Progenitor cell of endocrine pancreas (in vitro differentiated cells): ENCODE data around the gene TMEM168. TPM values are rescaled to one million over a fixed set of nuclear protein-coding genes. Genes with fewer than 3 reads are reported as not detected.

Source experiments
- DNase-seq: peaks from one replicate; pipeline ENCODE4 v3.0.0; 2021; ENCODE audit warnings: low spot score; ENCODE audit not compliant: unreplicated experiment
- H3K27ac Mint-ChIP-seq: 2 replicates; pipeline ENCODE4 v1.8.0; 2021; ENCODE audit warnings: mild to moderate bottlenecking, moderate library complexity, mixed read lengths
- H3K27me3 Mint-ChIP-seq: 2 replicates; pipeline ENCODE4 v1.8.0; 2021; ENCODE audit warnings: mixed read lengths
- H3K36me3 Mint-ChIP-seq: 2 replicates; pipeline ENCODE4 v1.8.0; 2022; ENCODE audit warnings: mixed read lengths; ENCODE audit not compliant: insufficient read depth
- H3K4me1 Mint-ChIP-seq: 2 replicates; pipeline ENCODE4 v1.8.0; 2021; ENCODE audit warnings: low read depth, mixed read lengths
- H3K4me3 Mint-ChIP-seq: 2 replicates; pipeline ENCODE4 v1.8.0; 2021; ENCODE audit warnings: low read depth, mild to moderate bottlenecking, moderate library complexity, mixed read lengths
- H3K9me3 Mint-ChIP-seq: 2 replicates; pipeline ENCODE4 v1.8.0; 2021; ENCODE audit warnings: low read depth, mixed read lengths
- total RNA-seq: library from RNA; stranded (reverse); gene quantifications from 2 replicates; pipeline ENCODE4 v1.2.1, GENCODE V29; 2021
- TF ChIP-seq, protein P1 (sequence below): fragments of 200-600 bp; sonication (generic); IDR thresholded peaks from one replicate; pipeline ENCODE4 v1.5.0; 2021; ENCODE audit warnings: antibody characterized with exemption, mild to moderate bottlenecking; ENCODE audit not compliant: unreplicated experiment

TMEM168 gene
- total RNA-seq, 1 donor from 2014 or later: 19.3 TPM

GRCh38 chr7:112781558-112781957 lies 8.6 kb downstream of the TMEM168 start:
- Mint-ChIP-seq H3K4me3 (no peak overlapping the region), H3K36me3 (peaks cover 7% of the 10 kb centered on the region), H3K9me3 (peaks cover 4% of the 10 kb centered on the region), H3K27me3 (no peaks in the 10 kb centered on the region), H3K27ac (no peak overlapping the region), H3K4me1 (peaks cover 6% of the 10 kb centered on the region)
- TF ChIP-seq, protein P1, sequence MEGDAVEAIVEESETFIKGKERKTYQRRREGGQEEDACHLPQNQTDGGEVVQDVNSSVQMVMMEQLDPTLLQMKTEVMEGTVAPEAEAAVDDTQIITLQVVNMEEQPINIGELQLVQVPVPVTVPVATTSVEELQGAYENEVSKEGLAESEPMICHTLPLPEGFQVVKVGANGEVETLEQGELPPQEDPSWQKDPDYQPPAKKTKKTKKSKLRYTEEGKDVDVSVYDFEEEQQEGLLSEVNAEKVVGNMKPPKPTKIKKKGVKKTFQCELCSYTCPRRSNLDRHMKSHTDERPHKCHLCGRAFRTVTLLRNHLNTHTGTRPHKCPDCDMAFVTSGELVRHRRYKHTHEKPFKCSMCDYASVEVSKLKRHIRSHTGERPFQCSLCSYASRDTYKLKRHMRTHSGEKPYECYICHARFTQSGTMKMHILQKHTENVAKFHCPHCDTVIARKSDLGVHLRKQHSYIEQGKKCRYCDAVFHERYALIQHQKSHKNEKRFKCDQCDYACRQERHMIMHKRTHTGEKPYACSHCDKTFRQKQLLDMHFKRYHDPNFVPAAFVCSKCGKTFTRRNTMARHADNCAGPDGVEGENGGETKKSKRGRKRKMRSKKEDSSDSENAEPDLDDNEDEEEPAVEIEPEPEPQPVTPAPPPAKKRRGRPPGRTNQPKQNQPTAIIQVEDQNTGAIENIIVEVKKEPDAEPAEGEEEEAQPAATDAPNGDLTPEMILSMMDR: no peak
- no peak for DNase-seq

- TF ChIP-seq, protein P1: no peak
- peaks cover 6% of the 10 kb centered on the region for H3K4me1 Mint-ChIP-seq
- peaks cover 4% of the 10 kb centered on the region for H3K9me3 Mint-ChIP-seq
- H3K4me3 Mint-ChIP-seq: no peak overlapping the region
- no peak for DNase-seq
- no peak overlapping the region for H3K27ac Mint-ChIP-seq
- peaks cover 7% of the 10 kb centered on the region for H3K36me3 Mint-ChIP-seq
- no peaks in the 10 kb centered on the region for H3K27me3 Mint-ChIP-seq
These were observed 9.1 kb downstream of the TMEM168 start for GRCh38 chr7:112781110-112781509.

DNA sequence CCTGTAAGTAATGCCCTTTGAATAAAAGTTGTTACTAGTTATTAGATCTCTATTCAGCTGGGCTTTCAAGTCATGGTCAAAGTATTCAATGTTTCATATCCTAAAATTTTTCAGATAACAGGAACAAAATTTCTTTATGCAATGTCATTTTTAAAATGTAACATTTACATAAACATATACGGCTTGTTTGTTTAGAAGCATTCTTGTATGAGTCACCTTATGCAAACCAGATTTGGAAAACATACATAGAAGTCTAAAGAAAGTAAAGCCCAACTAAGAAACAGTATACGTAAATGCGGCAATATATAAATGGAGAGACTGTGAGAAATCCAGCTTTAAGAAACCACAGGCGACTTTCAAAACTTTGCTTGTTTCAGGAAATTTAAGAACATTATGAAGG lies 10.5 kb downstream of the TMEM168 start:
- Mint-ChIP-seq H3K4me3 (no peak overlapping the region), H3K27ac (no peak overlapping the region), H3K4me1 (peaks cover 6% of the 10 kb centered on the region), H3K36me3 (peaks cover 7% of the 10 kb centered on the region), H3K27me3 (no peaks in the 10 kb centered on the region), H3K9me3 (peaks cover 4% of the 10 kb centered on the region)
- no peak for DNase-seq
- TF ChIP-seq, protein P1: no peak

GRCh38 chr7:112777406-112777805 lies 12.8 kb downstream of the TMEM168 start:
- Mint-ChIP-seq H3K27me3 (no peaks in the 10 kb centered on the region), H3K4me1 (peaks cover 6% of the 10 kb centered on the region)
- TF ChIP-seq, protein P1: no peak

DNA sequence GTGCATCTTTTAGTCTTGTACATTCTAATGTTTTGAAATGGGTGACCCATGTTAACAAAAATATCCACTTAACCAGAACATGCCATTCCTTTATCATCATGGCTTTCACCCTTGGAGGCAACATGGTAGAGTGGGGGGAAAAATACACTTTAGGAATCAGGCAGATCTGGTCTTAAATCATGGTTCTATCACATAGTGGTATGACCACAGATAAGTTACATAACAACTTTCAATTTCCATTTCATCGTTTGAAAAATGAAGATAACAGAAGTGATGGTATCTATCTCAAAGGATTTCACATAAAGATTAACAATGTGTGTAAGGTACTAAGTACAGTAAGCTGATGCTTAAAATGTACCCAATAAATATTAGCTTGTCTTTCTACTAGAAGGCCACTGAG lies 19.0 kb downstream of the TMEM168 start:
- Mint-ChIP-seq H3K4me3 (no peak overlapping the region), H3K36me3 (peaks cover 1% of the 10 kb centered on the region), H3K9me3 (no peaks in the 10 kb centered on the region), H3K27ac (no peak overlapping the region), H3K4me1 (no peaks in the 10 kb centered on the region), H3K27me3 (no peaks in the 10 kb centered on the region)
- TF ChIP-seq, protein P1: no peak
- DNase-seq: no peak

More at GRCh38 chr7:112777406-112777805, 12.8 kb downstream of the TMEM168 start:
- DNase-seq: no peak
- Mint-ChIP-seq H3K4me3 (no peak overlapping the region), H3K9me3 (peaks cover 4% of the 10 kb centered on the region), H3K27ac (no peak overlapping the region), H3K36me3 (peaks cover 2% of the 10 kb centered on the region)
